NB4 (cell line): Measurements from ENCODE around the gene NUS1.
"Not testable (repeated sequence)": the region's sequence is repeated elsewhere in the genome, so short reads cannot be mapped to it uniquely, and the experiment has no call there.

ENCODE experiments used
- CTCF ChIP-seq: IDR thresholded peaks from one replicate; pipeline ENCODE4 v1.5.1; 2012; ENCODE audit warnings: low read depth, low read length
- MAX ChIP-seq: IDR thresholded peaks from 2 replicates; pipeline ENCODE4 v1.6.1; 2011; ENCODE audit warnings: low read depth, low read length
- MYC ChIP-seq: IDR thresholded peaks from 2 replicates; pipeline ENCODE4 v1.6.1; 2011; ENCODE audit warnings: low read depth, low read length
- POLR2A ChIP-seq: IDR thresholded peaks from 2 replicates; pipeline ENCODE4 v1.6.1; 2011; ENCODE audit warnings: mild to moderate bottlenecking; ENCODE audit not compliant: insufficient read length; ENCODE audit errors: extremely low read depth

- not testable (repeated sequence) for TF ChIP-seq POLR2A, CTCF, MAX, MYC
These were observed 31.8 kb downstream of the NUS1 start for GRCh38 chr6:117706936-117707509.
